Testis (tissue), 3 donors: ENCODE data around the gene DIS3L2. TPM values are rescaled to one million over a fixed set of nuclear protein-coding genes. Genes with fewer than 3 reads are reported as not detected.
A peak's percentile ranks its signal among the peaks of the same experiment; 100 is the strongest.

ENCODE experiments used
- DNase-seq: peaks from one replicate; pipeline ENCODE4 v3.0.0-alpha.2; 2019
- H3K27ac ChIP-seq, 2 donors: fragments of 200-600 bp; sonication (generic); one replicate each; pipeline ENCODE4 v1.5.1; 2019
- H3K27me3 ChIP-seq: fragments of 200-600 bp; sonication (generic); one replicate; pipeline ENCODE4 v1.5.1; 2019
- H3K36me3 ChIP-seq: fragments of 200-600 bp; sonication (generic); one replicate; pipeline ENCODE4 v1.5.1; 2017; ENCODE audit warnings: low read depth; ENCODE audit errors: missing control alignments
- H3K4me1 ChIP-seq: fragments of 200-600 bp; sonication (generic); one replicate; pipeline ENCODE4 v1.5.1; 2019
- H3K4me3 ChIP-seq, 2 donors: fragments of 200-600 bp; sonication (generic); one replicate each; pipeline ENCODE4 v1.5.1; 2017 to 2019
- H3K9me3 ChIP-seq: fragments of 200-600 bp; sonication (generic); one replicate; pipeline ENCODE4 v1.5.1; 2017
- POLR2A ChIP-seq: fragments of 450-650 bp; IDR thresholded peaks from one replicate; pipeline ENCODE4 v1.6.1; 2017; ENCODE audit warnings: antibody characterized with exemption, mild to moderate bottlenecking, moderate library complexity
- WGBS, 2 donors: methylation state at CpG; one replicate each; pipeline ENCODE4 v1.1.5; 2018; 5-methylcytosine and 5-hydroxymethylcytosine counted together
- intact Hi-C: fragments of 100-400 bp; cut with DNase I; formaldehyde crosslinking; loops from one replicate; pipeline ENCODE4 v1.15.1; 2023; ENCODE audit warnings: low total_unique reads
- polyA plus RNA-seq: library from polyadenylated mRNA; stranded (reverse); fragments of 350-450 nt; fragmentation: Illumina TruSeq; extraction: RNeasy Lipid Tissue Mini Kit (QIAGEN cat#74804); gene quantifications from one replicate; pipeline ENCODE4 v1.2.3, GENCODE V29; 2014; ENCODE audit warnings: low read depth, low replicate concordance; ENCODE audit not compliant: insufficient read depth
- total RNA-seq, 2 donors: library from RNA; depleted of rRNA; stranded (reverse); fragments of >200 nt; gene quantifications; one replicate each; pipeline ENCODE4 v1.2.3, GENCODE V29; 2016
- TF ChIP-seq, protein P1 (sequence below), 3 experiments: fragments of 450-650 bp in 2 of 3; fragments of 200-600 bp in 1 of 3; sonication (generic) in 1 of 3; IDR thresholded peaks; one replicate each; pipeline ENCODE4 v1.5.1; 2016 to 2019; ENCODE audit warnings: antibody characterized with exemption in 3 of 3, mild to moderate bottlenecking in 2 of 3, moderate library complexity in 1 of 3

Gene DIS3L2
- total and polyA plus RNA-seq, 3 donors from 2014 or later = 32.5 to 80.7 (median 70.4) TPM

GRCh38 chr2:232238108-232238507 lies 276.6 kb downstream of the DIS3L2 start:
- Histone ChIP-seq H3K4me1 (peaks cover 3% of the 10 kb centered on the region), H3K27me3 (no peaks in the 10 kb centered on the region), H3K27ac (no peak overlapping the region), H3K36me3 (no peaks in the 10 kb centered on the region), H3K9me3 (no peaks in the 10 kb centered on the region), H3K4me3 (no peak overlapping the region)
- DNase-seq = no peak
- intact Hi-C loops = no loop called here
- TF ChIP-seq POLR2A = no peak
- TF ChIP-seq, protein P1, sequence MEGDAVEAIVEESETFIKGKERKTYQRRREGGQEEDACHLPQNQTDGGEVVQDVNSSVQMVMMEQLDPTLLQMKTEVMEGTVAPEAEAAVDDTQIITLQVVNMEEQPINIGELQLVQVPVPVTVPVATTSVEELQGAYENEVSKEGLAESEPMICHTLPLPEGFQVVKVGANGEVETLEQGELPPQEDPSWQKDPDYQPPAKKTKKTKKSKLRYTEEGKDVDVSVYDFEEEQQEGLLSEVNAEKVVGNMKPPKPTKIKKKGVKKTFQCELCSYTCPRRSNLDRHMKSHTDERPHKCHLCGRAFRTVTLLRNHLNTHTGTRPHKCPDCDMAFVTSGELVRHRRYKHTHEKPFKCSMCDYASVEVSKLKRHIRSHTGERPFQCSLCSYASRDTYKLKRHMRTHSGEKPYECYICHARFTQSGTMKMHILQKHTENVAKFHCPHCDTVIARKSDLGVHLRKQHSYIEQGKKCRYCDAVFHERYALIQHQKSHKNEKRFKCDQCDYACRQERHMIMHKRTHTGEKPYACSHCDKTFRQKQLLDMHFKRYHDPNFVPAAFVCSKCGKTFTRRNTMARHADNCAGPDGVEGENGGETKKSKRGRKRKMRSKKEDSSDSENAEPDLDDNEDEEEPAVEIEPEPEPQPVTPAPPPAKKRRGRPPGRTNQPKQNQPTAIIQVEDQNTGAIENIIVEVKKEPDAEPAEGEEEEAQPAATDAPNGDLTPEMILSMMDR (IDR thresholded peaks at IDR 0.05) = no peak
- WGBS, 2 donors = 94 to 98% methylated on average over 2 of the region's 2 CpGs

DNA sequence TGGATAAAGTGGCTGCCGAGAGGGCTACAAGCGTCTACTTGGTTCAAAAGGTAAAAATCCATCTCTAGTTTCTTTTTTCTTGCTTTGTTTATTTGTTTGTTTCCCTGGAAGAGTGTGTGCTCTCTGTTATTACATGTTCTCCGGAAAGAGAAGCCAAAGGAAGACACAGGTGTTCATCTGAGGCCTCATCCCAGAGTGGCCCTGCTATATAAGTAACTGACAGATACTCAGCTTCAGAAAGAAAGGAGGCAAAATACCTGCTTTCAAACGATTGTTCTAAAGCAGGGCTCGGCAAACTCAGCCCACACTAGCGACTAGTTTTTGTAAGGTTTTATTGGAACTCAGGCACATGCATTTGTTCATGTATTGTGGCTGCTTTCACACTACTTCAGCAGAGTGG lies 277.1 kb downstream of the DIS3L2 start:
- Histone ChIP-seq H3K9me3 (no peaks in the 10 kb centered on the region), H3K27me3 (no peaks in the 10 kb centered on the region), H3K4me3 (no peak overlapping the region), H3K4me1 (peaks cover 3% of the 10 kb centered on the region), H3K27ac (no peak overlapping the region), H3K36me3 (no peaks in the 10 kb centered on the region)
- no peak for DNase-seq
- intact Hi-C loops = no loop called here
- WGBS, 2 donors = 95 to 97% methylated on average over 6 of the region's 6 CpGs
- no peak for TF ChIP-seq POLR2A
- TF ChIP-seq, protein P1 (IDR thresholded peaks at IDR 0.05) = no peak

GRCh38 chr2:232239951-232240681 lies 278.6 kb downstream of the DIS3L2 start:
- 88 to 96% methylated on average over 4 to 6 of the region's 6 CpGs for WGBS, 2 donors
- Histone ChIP-seq H3K27ac (no peak overlapping the region), H3K4me1 (peaks cover 3% of the 10 kb centered on the region), H3K4me3 (no peak overlapping the region), H3K36me3 (no peaks in the 10 kb centered on the region), H3K9me3 (no peaks in the 10 kb centered on the region), H3K27me3 (no peaks in the 10 kb centered on the region)
- no peak for DNase-seq
- TF ChIP-seq, protein P1 (IDR thresholded peaks at IDR 0.05) = no peak
- no peak for TF ChIP-seq POLR2A
- intact Hi-C loops = no loop called here

DNA sequence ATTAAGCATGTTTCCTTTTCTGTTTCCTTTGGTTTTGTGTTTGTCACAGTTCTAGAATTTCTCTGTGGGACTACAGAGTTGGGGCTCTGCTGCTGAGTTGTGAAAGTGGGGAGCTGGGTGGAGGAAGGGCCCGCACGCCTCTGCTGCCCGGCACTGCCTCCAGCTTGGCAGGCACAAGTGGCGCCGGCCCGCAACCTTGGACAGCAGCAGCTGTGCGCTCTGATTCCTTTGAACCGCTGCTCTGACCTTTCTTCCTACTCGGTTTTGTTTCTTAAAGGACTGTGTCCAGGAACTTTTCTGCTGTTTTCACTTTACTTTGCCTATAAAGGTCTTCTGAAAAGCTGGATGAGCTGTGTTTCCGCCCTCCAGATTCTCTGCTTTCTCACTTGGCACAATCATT lies 279.4 kb downstream of the DIS3L2 start:
- Histone ChIP-seq H3K4me3 (no peak overlapping the region), H3K9me3 (no peaks in the 10 kb centered on the region), H3K27ac (no peak overlapping the region), H3K4me1 (peaks cover 3% of the 10 kb centered on the region), H3K27me3 (no peaks in the 10 kb centered on the region), H3K36me3 (no peaks in the 10 kb centered on the region)
- peak; percentile 35 for DNase-seq
- TF ChIP-seq, protein P1 (IDR thresholded peaks at IDR 0.05) = no peak
- no peak for TF ChIP-seq POLR2A
- intact Hi-C loops = no loop called here
- 37 to 44% methylated on average over 10 of the region's 10 CpGs for WGBS, 2 donors

- DNase-seq = no peak
- Histone ChIP-seq H3K9me3 (no peaks in the 10 kb centered on the region), H3K4me1 (peaks cover 3% of the 10 kb centered on the region), H3K36me3 (no peaks in the 10 kb centered on the region), H3K4me3 (no peak overlapping the region), H3K27me3 (no peaks in the 10 kb centered on the region), H3K27ac (no peak overlapping the region)
- intact Hi-C loops = no loop called here
- TF ChIP-seq, protein P1 (IDR thresholded peaks at IDR 0.05) = no peak
- TF ChIP-seq POLR2A = no peak
- WGBS, 2 donors = 100% methylated on average over 2 of the region's 2 CpGs
Observed at GRCh38 chr2:232242316-232242715, 280.8 kb downstream of the DIS3L2 start.
